Measurements from ENCODE around the gene RUNX2.

GRCh38 chr6:45491874-45492273, 163.7 kb downstream of the RUNX2 start:
- TF ChIP-seq CTCF (IDR thresholded peaks at IDR 0.05) (no peak), POLR2A (IDR thresholded peaks at IDR 0.05) (no peak)

Data from testis (tissue), 2 donors.